Smooth muscle cell (in vitro differentiated cells): ENCODE results near the gene APAF1. TPM values are rescaled to one million over a fixed set of nuclear protein-coding genes. Genes with fewer than 3 reads are reported as not detected.

Experiments used
- DNase-seq: peaks from one replicate; lab custom pipeline; 2025; ENCODE audit not compliant: unreplicated experiment; lab: John Stamatoyannopoulos, UW
- H2AFZ ChIP-seq: fragments of 200-600 bp; sonication (generic); 2 replicates; pipeline ENCODE4 v1.6.0; 2016; ENCODE audit warnings: antibody characterized with exemption, low read depth, mild to moderate bottlenecking
- H3F3A ChIP-seq: fragments of 200-600 bp; sonication (generic); 2 replicates; pipeline ENCODE4 v1.6.0; 2017; ENCODE audit warnings: antibody characterized with exemption, low read depth
- H3K27ac ChIP-seq: fragments of 200-600 bp; sonication (generic); 2 replicates; pipeline ENCODE4 v1.5.1; 2016; ENCODE audit warnings: low read depth, mild to moderate bottlenecking
- H3K27me3 ChIP-seq: fragments of 200-600 bp; sonication (generic); 2 replicates; pipeline ENCODE4 v1.6.1; 2016; ENCODE audit warnings: low read depth, mild to moderate bottlenecking
- H3K36me3 ChIP-seq: fragments of 200-600 bp; sonication (generic); 2 replicates; pipeline ENCODE4 v1.5.1; 2016; ENCODE audit warnings: low read depth
- H3K4me1 ChIP-seq: fragments of 200-600 bp; sonication (generic); 2 replicates; pipeline ENCODE4 v1.5.1; 2016; ENCODE audit warnings: low read depth
- H3K4me2 ChIP-seq: fragments of 200-600 bp; sonication (generic); 2 replicates; pipeline ENCODE4 v1.6.0; 2016; ENCODE audit warnings: mild to moderate bottlenecking
- H3K4me3 ChIP-seq: fragments of 200-600 bp; sonication (generic); 2 replicates; pipeline ENCODE4 v1.5.1; 2016; ENCODE audit warnings: mild to moderate bottlenecking
- H3K79me2 ChIP-seq: fragments of 200-600 bp; sonication (generic); 2 replicates; pipeline ENCODE4 v1.6.0; 2016; ENCODE audit warnings: low read depth, mild to moderate bottlenecking
- H3K9ac ChIP-seq: fragments of 200-600 bp; sonication (generic); 2 replicates; pipeline ENCODE4 v1.6.0; 2016; ENCODE audit warnings: low read depth
- H3K9me3 ChIP-seq: fragments of 200-600 bp; sonication (generic); replicated peaks from 2 replicates; pipeline ENCODE4 v1.5.1; 2016; ENCODE audit warnings: low read depth
- H4K20me1 ChIP-seq: fragments of 200-600 bp; sonication (generic); 2 replicates; pipeline ENCODE4 v1.6.0; 2016; ENCODE audit warnings: low read depth
- WGBS: methylation state at CpG from one replicate; pipeline ENCODE4 v1.1.7; 2016; ENCODE audit warnings: low lambda C conversion rate; 5-methylcytosine and 5-hydroxymethylcytosine counted together
- polyA plus RNA-seq: library from polyadenylated mRNA; unstranded; fragments of >200 nt; fragmentation: Nextera tagmentation; extraction: Ambion mirVana; gene quantifications from 2 replicates; pipeline ENCODE4 v1.2.1, GENCODE V29; 2016
- total RNA-seq: library from RNA; depleted of rRNA; stranded (reverse); fragments of >200 nt; gene quantifications from 2 replicates; pipeline ENCODE4 v1.2.3, GENCODE V29; 2014
- TF ChIP-seq, protein P1 (sequence below): fragments of 200-600 bp; sonication (generic); IDR thresholded peaks from 2 replicates; pipeline ENCODE4 v1.5.1; 2017; ENCODE audit warnings: borderline replicate concordance, mild to moderate bottlenecking, antibody characterized with exemption; ENCODE audit not compliant: insufficient read depth, poor library complexity, severe bottlenecking

APAF1 gene
- total and polyA plus RNA-seq, 2 experiments from 2014 or later = 17.0 to 27.1 TPM

DNA sequence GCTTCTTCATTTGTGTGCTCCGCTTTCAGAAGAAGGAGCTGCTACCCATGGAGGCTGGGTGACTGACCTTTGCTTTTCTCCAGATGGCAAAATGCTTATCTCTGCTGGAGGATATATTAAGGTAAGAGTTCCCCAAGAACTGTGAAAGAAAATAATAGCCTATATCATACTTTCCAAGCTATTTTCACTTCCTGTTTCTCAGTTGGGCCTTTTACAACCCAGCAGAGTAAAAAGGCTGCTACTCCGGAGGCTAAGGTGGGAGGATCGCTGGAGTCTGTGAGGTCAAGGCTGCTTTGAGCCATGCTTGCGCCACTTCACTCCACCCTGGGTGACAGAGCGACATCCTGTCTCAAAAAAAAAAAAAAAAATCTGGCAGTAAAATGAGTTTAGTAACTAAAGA, 82.1 kb downstream of the APAF1 start:
- no peak overlapping the region for H2AFZ ChIP-seq
- no peak overlapping the region for H3K9ac ChIP-seq
- H3K4me2 ChIP-seq = no peak overlapping the region
- no peaks in the 10 kb centered on the region for H3K79me2 ChIP-seq
- TF ChIP-seq, protein P1, sequence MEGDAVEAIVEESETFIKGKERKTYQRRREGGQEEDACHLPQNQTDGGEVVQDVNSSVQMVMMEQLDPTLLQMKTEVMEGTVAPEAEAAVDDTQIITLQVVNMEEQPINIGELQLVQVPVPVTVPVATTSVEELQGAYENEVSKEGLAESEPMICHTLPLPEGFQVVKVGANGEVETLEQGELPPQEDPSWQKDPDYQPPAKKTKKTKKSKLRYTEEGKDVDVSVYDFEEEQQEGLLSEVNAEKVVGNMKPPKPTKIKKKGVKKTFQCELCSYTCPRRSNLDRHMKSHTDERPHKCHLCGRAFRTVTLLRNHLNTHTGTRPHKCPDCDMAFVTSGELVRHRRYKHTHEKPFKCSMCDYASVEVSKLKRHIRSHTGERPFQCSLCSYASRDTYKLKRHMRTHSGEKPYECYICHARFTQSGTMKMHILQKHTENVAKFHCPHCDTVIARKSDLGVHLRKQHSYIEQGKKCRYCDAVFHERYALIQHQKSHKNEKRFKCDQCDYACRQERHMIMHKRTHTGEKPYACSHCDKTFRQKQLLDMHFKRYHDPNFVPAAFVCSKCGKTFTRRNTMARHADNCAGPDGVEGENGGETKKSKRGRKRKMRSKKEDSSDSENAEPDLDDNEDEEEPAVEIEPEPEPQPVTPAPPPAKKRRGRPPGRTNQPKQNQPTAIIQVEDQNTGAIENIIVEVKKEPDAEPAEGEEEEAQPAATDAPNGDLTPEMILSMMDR = no peak
- no peaks in the 10 kb centered on the region for H4K20me1 ChIP-seq
- H3K4me1 ChIP-seq = no peaks in the 10 kb centered on the region
- H3K27me3 ChIP-seq = no peaks in the 10 kb centered on the region
- no peaks in the 10 kb centered on the region for H3K9me3 ChIP-seq
- no peak overlapping the region for H3K4me3 ChIP-seq
- H3K27ac ChIP-seq = no peak overlapping the region
- H3K36me3 ChIP-seq = peaks cover 8% of the 10 kb centered on the region
- 98% methylated on average over 5 of the region's 5 CpGs for WGBS
- H3F3A ChIP-seq = no peaks in the 10 kb centered on the region
- no peak for DNase-seq

GRCh38 chr12:98730412-98730811, 85.3 kb downstream of the APAF1 start:
- Histone ChIP-seq H3K27me3 (no peaks in the 10 kb centered on the region), H3K27ac (no peak overlapping the region), H3K4me2 (no peak overlapping the region), H3K4me1 (no peaks in the 10 kb centered on the region), H3K36me3 (peaks cover 8% of the 10 kb centered on the region), H2AFZ (no peak overlapping the region), H4K20me1 (no peaks in the 10 kb centered on the region), H3K79me2 (no peaks in the 10 kb centered on the region), H3K9me3 (no peaks in the 10 kb centered on the region), H3K9ac (no peak overlapping the region), H3K4me3 (no peak overlapping the region), H3F3A (no peaks in the 10 kb centered on the region)
- TF ChIP-seq, protein P1 = no peak
- DNase-seq = no peak

- Histone ChIP-seq H2AFZ (no peak overlapping the region), H3K27ac (no peak overlapping the region), H3K4me3 (no peak overlapping the region)
These were observed 88.7 kb downstream of the APAF1 start for GRCh38 chr12:98733667-98734350.

More at GRCh38 chr12:98733667-98734350, 88.7 kb downstream of the APAF1 start:
- H3K79me2 ChIP-seq = no peaks in the 10 kb centered on the region
- H4K20me1 ChIP-seq = no peaks in the 10 kb centered on the region
- TF ChIP-seq, protein P1 = no peak
- H3K4me1 ChIP-seq = no peaks in the 10 kb centered on the region
- no peak overlapping the region for H3K4me2 ChIP-seq
- no peaks in the 10 kb centered on the region for H3K36me3 ChIP-seq
- H3K27me3 ChIP-seq = no peaks in the 10 kb centered on the region
- H3K9me3 ChIP-seq = no peaks in the 10 kb centered on the region
- no peak overlapping the region for H3K9ac ChIP-seq
- DNase-seq = no peak
- no peaks in the 10 kb centered on the region for H3F3A ChIP-seq
